HepG2 (cell line): ENCODE results near the gene UTP4. TPM values are rescaled to one million over a fixed set of nuclear protein-coding genes. Genes with fewer than 3 reads are reported as not detected.

ENCODE experiments used
- ATAC-seq: fragments of 200-7000 bp; cut with Tn5 transposase; 3 replicates; pipeline ENCODE4 v1.9.1; 2020; ENCODE audit warnings: mild to moderate bottlenecking, moderate library complexity
- BruUV-seq: library from RNA; stranded (reverse); fragments of 400-500 nt; replicated peaks from 2 replicates; lab custom pipeline; 2021; lab: Mats Ljungman, UMichigan
- CTCF ChIA-PET: fragments of 300-600 bp; formaldehyde crosslinking; extraction: SDS; loops from one replicate; lab custom pipeline; 2021; ENCODE audit warnings: low total read pairs, inconsistent platforms, low intra/inter-chr PET ratio; lab: Yijun Ruan, JAX
- POLR2A ChIA-PET: fragments of 350-600 bp; sonication (Branson Sonifier 250); formaldehyde crosslinking; loops from one replicate; lab custom pipeline; 2020; ENCODE audit warnings: antibody characterized with exemption, inconsistent platforms; lab: Yijun Ruan, JAX
- DNase-seq: peaks from one replicate; pipeline ENCODE4 v3.0.0-alpha.2; 2015; ENCODE audit warnings: low spot score
- FAIRE-seq: peaks from 3 replicates; lab custom pipeline; 2011; peaks lifted over from hg19 to GRCh38; lab: Jason Lieb, UNC
- H2AFZ ChIP-seq: one replicate; pipeline ENCODE4 v1.6.1; 2011; ENCODE audit warnings: low read length, inconsistent platforms
- H3K27ac ChIP-seq: fragments of 300-600 bp; 3 replicates; pipeline ENCODE4 v1.8.0; 2011; ENCODE audit warnings: mixed run types, mild to moderate bottlenecking, mixed read lengths, low read length, inconsistent platforms; ENCODE audit not compliant: insufficient read depth; ENCODE audit errors: extremely low read length
- H3K27me3 ChIP-seq, 2 experiments: fragments of 200-600 bp in 1 of 2; 2 replicates in 1 of 2; 3 replicates in 1 of 2; pipeline versions ENCODE4 v1.6.0 to v1.8.0; 2011; ENCODE audit warnings: low read length in 2 of 2, mild to moderate bottlenecking in 2 of 2, moderate library complexity in 2 of 2, inconsistent platforms in 1 of 2; ENCODE audit not compliant: insufficient read depth in 2 of 2, control insufficient read depth in 1 of 2
- H3K36me3 ChIP-seq, 2 experiments: fragments of 200-600 bp in 1 of 2; replicated peaks in 1 of 2; 2 replicates in 1 of 2; 3 replicates in 1 of 2; pipeline versions ENCODE4 v1.5.1 to v1.8.0; 2011; ENCODE audit warnings: low read length in 2 of 2, inconsistent platforms in 1 of 2; ENCODE audit not compliant: insufficient read depth in 2 of 2, control insufficient read depth in 1 of 2
- H3K4me1 ChIP-seq: 2 replicates; pipeline ENCODE4 v1.5.1; 2012; ENCODE audit warnings: low read length, inconsistent platforms; ENCODE audit not compliant: insufficient read depth
- H3K4me2 ChIP-seq: 2 replicates; pipeline ENCODE4 v1.6.0; 2011; ENCODE audit warnings: low read depth, low read length, inconsistent platforms
- H3K4me3 ChIP-seq, 3 experiments: fragments of 200-600 bp in 1 of 3; sonication (generic), shearing (Covaris generic) in 1 of 3; replicated peaks in 1 of 3; 2 replicates each; pipeline ENCODE4 v1.5.1; 2011 to 2016; ENCODE audit warnings: low read length in 3 of 3, inconsistent platforms in 2 of 3, low read depth in 2 of 3, mild to moderate bottlenecking in 2 of 3, control low read depth in 1 of 3, mixed read lengths in 1 of 3; ENCODE audit not compliant: insufficient read depth in 1 of 3
- H3K79me2 ChIP-seq: one replicate; pipeline ENCODE4 v1.6.1; 2011; ENCODE audit warnings: low read length, inconsistent platforms; ENCODE audit not compliant: insufficient read depth
- H3K9ac ChIP-seq: 2 replicates; pipeline ENCODE4 v1.6.0; 2011; ENCODE audit warnings: mild to moderate bottlenecking, low read depth, low read length, inconsistent platforms; ENCODE audit not compliant: insufficient read depth
- H3K9me3 ChIP-seq: 2 replicates; pipeline ENCODE4 v1.5.1; 2012; ENCODE audit warnings: mild to moderate bottlenecking, low read length
- H4K20me1 ChIP-seq: 2 replicates; pipeline ENCODE4 v1.6.0; 2011; ENCODE audit warnings: inconsistent platforms, mild to moderate bottlenecking, low read length, moderate library complexity; ENCODE audit not compliant: insufficient read depth
- BHLHE40 ChIP-seq: IDR thresholded peaks from 2 replicates; pipeline ENCODE4 v1.6.1; 2011; ENCODE audit warnings: low read length, improper control_type of control experiment
- CREB1 ChIP-seq, 2 experiments: fragments of 450-650 bp in 1 of 2; IDR thresholded peaks; 2 replicates each; pipeline ENCODE4 v1.6.1; 2016 to 2017; ENCODE audit warnings: control low read depth in 1 of 2, mild to moderate bottlenecking in 1 of 2, missing compliant biosample characterization in 1 of 2, missing genetic modification characterization in 1 of 2
- EED ChIP-seq: sonication (generic); formaldehyde crosslinking; IDR thresholded peaks from 2 replicates; pipeline ENCODE4 v1.5.0; 2020; ENCODE audit warnings: mild to moderate bottlenecking, missing genetic modification reagents
- GPBP1L1 ChIP-seq: sonication (generic); formaldehyde crosslinking; IDR thresholded peaks from 2 replicates; pipeline ENCODE4 v1.5.0; 2020; ENCODE audit warnings: mild to moderate bottlenecking, missing genetic modification reagents
- HES4 ChIP-seq: sonication (generic); formaldehyde crosslinking; IDR thresholded peaks from 2 replicates; pipeline ENCODE4 v1.9.0; 2021; ENCODE audit warnings: mild to moderate bottlenecking, missing genetic modification reagents, borderline replicate concordance
- HIC2 ChIP-seq: sonication (generic); formaldehyde crosslinking; IDR thresholded peaks from 2 replicates; pipeline ENCODE4 v1.9.0; 2022; ENCODE audit warnings: low read depth, missing genetic modification reagents
- HIVEP1 ChIP-seq: sonication (generic); formaldehyde crosslinking; IDR thresholded peaks from 2 replicates; pipeline ENCODE4 v1.4.0; 2020; ENCODE audit warnings: mild to moderate bottlenecking, missing genetic modification reagents
- HNRNPUL1 ChIP-seq: fragments of 200-400 bp; formaldehyde crosslinking; IDR thresholded peaks from 2 replicates; pipeline ENCODE4 v1.6.1; 2017; ENCODE audit warnings: low read depth, mild to moderate bottlenecking, low read length, moderate library complexity
- LBX2 ChIP-seq: sonication (generic); formaldehyde crosslinking; IDR thresholded peaks from 2 replicates; pipeline ENCODE4 v1.5.0; 2020; ENCODE audit warnings: missing genetic modification reagents, mild to moderate bottlenecking, borderline replicate concordance
- MTA1 ChIP-seq: sonication (generic); formaldehyde crosslinking; IDR thresholded peaks from 2 replicates; pipeline ENCODE4 v1.4.0; 2020; ENCODE audit warnings: missing genetic modification reagents, mild to moderate bottlenecking, borderline replicate concordance
- ZBTB33 ChIP-seq: sonication (generic); formaldehyde crosslinking; IDR thresholded peaks from 2 replicates; pipeline ENCODE4 v1.4.0; 2020; ENCODE audit warnings: missing genetic modification reagents
- ZMYM4 ChIP-seq: sonication (generic); formaldehyde crosslinking; IDR thresholded peaks from 2 replicates; pipeline ENCODE4 v1.8.1; 2023; ENCODE audit warnings: mild to moderate bottlenecking, missing genetic modification reagents
- ZNF441 ChIP-seq: sonication (generic); formaldehyde crosslinking; IDR thresholded peaks from 2 replicates; pipeline ENCODE4 v1.7.0; 2021; ENCODE audit warnings: missing genetic modification reagents, borderline replicate concordance
- ZNF883 ChIP-seq: sonication (generic); formaldehyde crosslinking; IDR thresholded peaks from 2 replicates; pipeline ENCODE4 v1.5.1; 2020; ENCODE audit warnings: mild to moderate bottlenecking, missing genetic modification reagents; ENCODE audit errors: not compliant biosample characterization
- ZNF891 ChIP-seq: sonication (generic); formaldehyde crosslinking; IDR thresholded peaks from 2 replicates; pipeline ENCODE4 v1.5.0; 2020; ENCODE audit warnings: mild to moderate bottlenecking, missing genetic modification reagents
- WGBS: methylation state at CpG from one replicate; pipeline ENCODE4 v1.1.6; 2017; ENCODE audit warnings: low lambda C conversion rate; 5-methylcytosine and 5-hydroxymethylcytosine counted together
- in situ Hi-C: cut with HindIII; loops from 2 replicates; pipeline ENCODE4 v1.10.0; 2017; ENCODE audit warnings: low pct_unique_long_range_greater_than_20kb; ENCODE audit not compliant: extremely low pct_ligation_motif_present
- intact Hi-C: fragments of 100-400 bp; cut with micrococcal nuclease; formaldehyde crosslinking; loops from one replicate; pipeline ENCODE4 v1.10.0; 2022; ENCODE audit not compliant: unreplicated experiment
- polyA plus RNA-seq, 8 experiments: library from polyadenylated mRNA; depleted of rRNA in 3 of 8; stranded (reverse) in 7 of 8; unstranded in 1 of 8; fragments of >200 nt; fragmentation: Illumina TruSeq in 4 of 8; extraction: Trizol in 4 of 8; gene quantifications; 2 replicates each; pipeline versions ENCODE4 v1.2.1 to v1.2.3, GENCODE V29; 2011 to 2016; ENCODE audit warnings: low read depth in 4 of 8, missing spikeins in 1 of 8, mixed read lengths in 1 of 8; ENCODE audit not compliant: insufficient read depth in 1 of 8
- total RNA-seq, 5 experiments: library from RNA; depleted of rRNA; stranded (reverse); fragments of >200 nt; fragmentation: Illumina TruSeq; extraction: Trizol; gene quantifications; 2 replicates each; pipeline ENCODE4 v1.2.3, GENCODE V29; 2016; ENCODE audit warnings: low read depth in 1 of 5

UTP4 gene
- total and polyA plus RNA-seq, 2 of the 13 experiments (the other 11 are each of a cell fraction or from before 2014, with no cell fraction given) = 30.0 to 85.8 TPM

- in situ Hi-C loops = loop anchor here (10.0 to 25.0 kb wide), 2 partner anchors 112 to 394 kb away; no protein-coding TSS in a partner anchor
- Histone ChIP-seq H3K36me3 (no peaks in the 10 kb centered on the region), H3K9me3 (no peaks in the 10 kb centered on the region), H3K4me3 (peak overlapping the region; percentile 49 to 85 (median 61); a peak in 5 of 6 replicates), H3K79me2 (no peaks in the 10 kb centered on the region), H3K27ac (no peak overlapping the region), H3K9ac (no peak overlapping the region), H4K20me1 (no peaks in the 10 kb centered on the region), H3K4me2 (peak overlapping the region; percentile 88), H3K27me3 (peaks cover 4 to 28% of the 10 kb centered on the region in 2 experiments; a peak in 4 of 5 replicates), H2AFZ (no peak overlapping the region), H3K4me1 (peaks cover 14% of the 10 kb centered on the region)
- ATAC-seq (no peak), FAIRE-seq (no peak), DNase-seq (no peak)
- BruUV-seq = no TSS peak
- 41% methylated on average over 40 of the region's 55 CpGs for WGBS
- ChIA-PET CTCF (no interaction called here), POLR2A (interaction anchor here (0.5 to 1.5 kb wide), 4 partner anchors 11 to 462 kb away, joined by 3 to 9 read pairs (median 4); partner anchors contain the start of gene CDH3)
- intact Hi-C loops = loop anchor here (10.0 kb wide), 1 partner anchor 112 kb away; no protein-coding TSS in a partner anchor
- TF ChIP-seq ZMYM4 (0 out of 2 replicates have a peak, but pooled peaks have one; percentile 2), EED (CRISPR knock-in tag) (0 out of 2 replicates have a peak, but pooled peaks have one; percentile 26), ZNF441 (CRISPR knock-in tag) (no peak), MTA1 (CRISPR knock-in tag) (peak; percentile 38; the same call in 1 of the 2 replicates), HIVEP1 (0 out of 2 replicates have a peak, but pooled peaks have one; percentile 38), HIC2 (CRISPR knock-in tag) (0 out of 2 replicates have a peak, but pooled peaks have one; percentile 33), ZNF891 (CRISPR knock-in tag) (0 out of 2 replicates have a peak, but pooled peaks have one; percentile 12), GPBP1L1 (CRISPR knock-in tag) (no peak), BHLHE40 (0 out of 2 replicates have a peak, but pooled peaks have one; percentile 13), ZBTB33 (CRISPR knock-in tag) (peak; percentile 69), LBX2 (CRISPR knock-in tag) (no peak), HES4 (0 out of 2 replicates have a peak, but pooled peaks have one; percentile 3), ZNF883 (CRISPR knock-in tag) (peak; percentile 47), HNRNPUL1 (no peak), CREB1 (IDR thresholded peaks at IDR 0.05) (no peak), CREB1 (CRISPR knock-in tag; IDR thresholded peaks at IDR 0.05) (no peak)
Observed at GRCh38 chr16:69106491-69107315, 25.7 kb upstream of the UTP4 start.
